BJ (cell line): ENCODE data around the gene GSX2. TPM values are rescaled to one million over a fixed set of nuclear protein-coding genes. Genes with fewer than 3 reads are reported as not detected.

Source experiments
- CTCF ChIA-PET: fragments of 350-600 bp; formaldehyde crosslinking; extraction: SDS; loops from one replicate; lab custom pipeline; 2021; ENCODE audit warnings: antibody characterized with exemption, inconsistent platforms; lab: Yijun Ruan, JAX
- POLR2A ChIA-PET: fragments of 300-600 bp; sonication (Branson Sonifier 250); formaldehyde crosslinking; extraction: SDS; loops from one replicate; lab custom pipeline; 2021; ENCODE audit warnings: antibody characterized with exemption; lab: Charles Lee
- DNase-seq: peaks from one replicate; pipeline ENCODE4 v3.0.0-alpha.2; 2011; ENCODE audit warnings: low read depth
- H3K27me3 ChIP-seq: 2 replicates; pipeline ENCODE4 v1.6.0; 2011; ENCODE audit warnings: low read length; ENCODE audit not compliant: control insufficient read depth, insufficient read depth
- H3K36me3 ChIP-seq: 2 replicates; pipeline ENCODE4 v1.5.1; 2011; ENCODE audit warnings: low read length; ENCODE audit not compliant: control insufficient read depth, insufficient read depth
- H3K4me3 ChIP-seq: 2 replicates; pipeline ENCODE4 v1.5.1; 2011; ENCODE audit warnings: low read depth, mild to moderate bottlenecking, control low read depth, low read length
- polyA plus RNA-seq: library from polyadenylated mRNA; depleted of rRNA; stranded (reverse); fragments of >200 nt; gene quantifications from 2 replicates; pipeline ENCODE4 v1.2.3, GENCODE V29; 2011
- TF ChIP-seq, protein P1 (sequence below): IDR thresholded peaks from 2 replicates; pipeline ENCODE4 v1.5.1; 2011; ENCODE audit warnings: low read depth, mild to moderate bottlenecking, control low read depth, inconsistent platforms, low read length, moderate library complexity; ENCODE audit not compliant: insufficient read depth

Gene GSX2
- polyA plus RNA-seq, 1 experiment: not detected

DNA sequence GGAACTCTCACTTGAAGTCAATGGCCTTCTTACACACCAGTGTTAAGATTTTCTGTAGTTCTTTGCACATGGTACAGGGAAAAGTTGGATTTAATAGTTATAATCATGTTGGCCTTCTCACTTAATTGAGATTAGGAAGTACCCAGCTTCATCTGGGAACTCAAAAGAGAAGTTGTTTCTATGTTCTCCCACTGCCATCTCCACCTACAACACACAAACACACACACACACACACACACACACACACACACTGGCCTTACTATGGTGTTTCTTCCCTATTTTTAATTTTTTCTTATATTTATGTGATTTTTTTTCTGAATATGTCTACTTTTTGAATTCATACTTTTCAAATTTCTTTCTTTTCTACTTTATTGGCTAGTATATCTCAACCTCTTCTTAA lies 25.6 kb upstream of the GSX2 start:
- ChIA-PET CTCF (no interaction called here), POLR2A (no interaction called here)
- Histone ChIP-seq H3K27me3 (no peaks in the 10 kb centered on the region), H3K4me3 (no peak overlapping the region), H3K36me3 (no peaks in the 10 kb centered on the region)
- TF ChIP-seq, protein P1, sequence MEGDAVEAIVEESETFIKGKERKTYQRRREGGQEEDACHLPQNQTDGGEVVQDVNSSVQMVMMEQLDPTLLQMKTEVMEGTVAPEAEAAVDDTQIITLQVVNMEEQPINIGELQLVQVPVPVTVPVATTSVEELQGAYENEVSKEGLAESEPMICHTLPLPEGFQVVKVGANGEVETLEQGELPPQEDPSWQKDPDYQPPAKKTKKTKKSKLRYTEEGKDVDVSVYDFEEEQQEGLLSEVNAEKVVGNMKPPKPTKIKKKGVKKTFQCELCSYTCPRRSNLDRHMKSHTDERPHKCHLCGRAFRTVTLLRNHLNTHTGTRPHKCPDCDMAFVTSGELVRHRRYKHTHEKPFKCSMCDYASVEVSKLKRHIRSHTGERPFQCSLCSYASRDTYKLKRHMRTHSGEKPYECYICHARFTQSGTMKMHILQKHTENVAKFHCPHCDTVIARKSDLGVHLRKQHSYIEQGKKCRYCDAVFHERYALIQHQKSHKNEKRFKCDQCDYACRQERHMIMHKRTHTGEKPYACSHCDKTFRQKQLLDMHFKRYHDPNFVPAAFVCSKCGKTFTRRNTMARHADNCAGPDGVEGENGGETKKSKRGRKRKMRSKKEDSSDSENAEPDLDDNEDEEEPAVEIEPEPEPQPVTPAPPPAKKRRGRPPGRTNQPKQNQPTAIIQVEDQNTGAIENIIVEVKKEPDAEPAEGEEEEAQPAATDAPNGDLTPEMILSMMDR: no peak
- DNase-seq: no peak

DNA sequence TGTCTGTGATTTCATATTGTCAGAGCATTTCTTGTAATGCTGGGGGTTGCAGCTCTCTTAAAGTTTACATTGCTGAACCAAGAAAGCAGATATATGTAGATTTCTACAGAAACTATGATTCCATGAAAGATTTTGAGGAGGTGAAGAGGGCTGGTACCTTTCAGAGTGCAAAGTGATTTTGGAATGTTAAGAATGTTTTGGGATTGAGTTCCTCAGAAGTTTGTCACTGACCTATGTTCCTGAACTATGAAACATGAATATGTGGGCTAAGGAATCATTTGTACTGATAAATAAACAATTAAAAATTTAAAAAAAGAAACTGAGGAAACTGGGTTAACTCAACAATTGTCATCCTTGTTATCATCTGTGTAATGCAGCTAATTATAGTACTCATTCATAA lies 23.3 kb upstream of the GSX2 start:
- ChIA-PET POLR2A (no interaction called here), CTCF (interaction anchor here (0.8 kb wide), 1 partner anchor 9 kb away, joined by 3 read pairs; no protein-coding TSS in a partner anchor)
- Histone ChIP-seq H3K4me3 (no peak overlapping the region), H3K36me3 (no peaks in the 10 kb centered on the region), H3K27me3 (no peaks in the 10 kb centered on the region)
- DNase-seq: no peak
- TF ChIP-seq, protein P1: no peak

DNA sequence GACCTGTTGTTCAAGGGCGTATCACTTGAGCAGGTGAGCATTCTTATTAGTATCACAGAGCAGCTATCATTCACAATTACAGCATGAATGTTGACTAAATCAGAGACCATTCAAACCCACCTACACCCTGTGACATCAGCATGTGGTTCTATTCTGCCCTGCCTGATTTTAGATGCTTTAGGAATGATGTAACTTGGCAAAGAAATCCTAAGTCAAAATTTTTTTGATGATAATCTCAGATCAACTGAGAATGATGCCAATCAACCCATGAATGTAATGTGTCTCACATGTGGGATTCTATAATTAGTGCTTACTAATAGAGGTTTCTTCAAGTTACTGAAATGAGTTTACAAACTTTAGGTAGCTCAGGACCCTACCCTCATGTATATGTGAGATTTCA lies 22.2 kb upstream of the GSX2 start:
- H3K36me3 ChIP-seq: no peaks in the 10 kb centered on the region
- DNase-seq: no peak
- POLR2A ChIA-PET: no interaction called here
- TF ChIP-seq, protein P1: no peak
- H3K27me3 ChIP-seq: no peaks in the 10 kb centered on the region
- H3K4me3 ChIP-seq: no peak overlapping the region
- CTCF ChIA-PET: no interaction called here

DNA sequence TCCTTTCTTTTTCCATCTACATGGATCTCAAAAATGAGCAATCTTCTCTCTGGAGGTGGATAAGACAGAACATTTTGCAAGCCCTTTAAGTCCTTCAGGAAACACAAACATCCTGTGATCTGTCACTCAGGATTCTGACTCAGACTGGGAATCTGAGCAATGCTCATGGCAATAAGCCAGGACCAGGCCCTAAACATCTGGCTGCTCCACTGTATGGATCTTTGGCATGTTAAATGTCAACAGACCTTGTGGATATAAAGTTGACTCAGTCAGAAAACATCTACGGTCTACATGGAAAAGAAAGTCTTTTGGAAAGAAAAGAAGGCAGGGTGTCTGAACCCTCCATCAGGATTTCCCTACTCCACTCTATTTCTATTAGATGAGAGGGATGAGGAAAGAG lies 17.8 kb upstream of the GSX2 start:
- TF ChIP-seq, protein P1: no peak
- Histone ChIP-seq H3K36me3 (no peaks in the 10 kb centered on the region), H3K4me3 (no peak overlapping the region), H3K27me3 (no peaks in the 10 kb centered on the region)
- ChIA-PET CTCF (no interaction called here), POLR2A (no interaction called here)
- DNase-seq: peak; percentile 96

DNA sequence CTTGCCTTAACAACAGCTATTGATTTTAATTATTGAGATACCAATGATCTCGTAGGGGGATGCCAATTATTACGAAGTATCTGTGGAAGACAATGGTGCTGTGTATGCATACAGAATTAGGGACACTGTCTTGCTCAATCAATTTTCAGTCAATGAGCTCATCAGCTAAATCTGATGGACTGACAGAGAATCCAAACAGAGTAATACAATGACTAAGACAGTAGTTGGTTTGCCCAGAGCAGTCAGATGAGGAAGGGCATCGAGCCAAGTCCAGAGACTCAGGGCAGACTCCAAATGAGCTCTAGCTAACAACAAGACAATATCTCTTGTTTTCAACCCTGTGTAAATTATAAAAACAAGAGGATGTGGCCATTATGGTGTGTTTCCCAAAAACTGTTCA lies 14.7 kb upstream of the GSX2 start:
- Histone ChIP-seq H3K27me3 (no peaks in the 10 kb centered on the region), H3K36me3 (no peaks in the 10 kb centered on the region), H3K4me3 (no peak overlapping the region)
- POLR2A ChIA-PET: no interaction called here
- no peak for DNase-seq
- CTCF ChIA-PET: interaction anchor here (0.6 to 1.0 kb wide), 5 partner anchors 19 to 181 kb away, joined by 3 to 4 read pairs (median 3); no protein-coding TSS in a partner anchor
- TF ChIP-seq, protein P1: no peak
